Measurements from ENCODE around the gene PKNOX2.

Gene PKNOX2

DNA sequence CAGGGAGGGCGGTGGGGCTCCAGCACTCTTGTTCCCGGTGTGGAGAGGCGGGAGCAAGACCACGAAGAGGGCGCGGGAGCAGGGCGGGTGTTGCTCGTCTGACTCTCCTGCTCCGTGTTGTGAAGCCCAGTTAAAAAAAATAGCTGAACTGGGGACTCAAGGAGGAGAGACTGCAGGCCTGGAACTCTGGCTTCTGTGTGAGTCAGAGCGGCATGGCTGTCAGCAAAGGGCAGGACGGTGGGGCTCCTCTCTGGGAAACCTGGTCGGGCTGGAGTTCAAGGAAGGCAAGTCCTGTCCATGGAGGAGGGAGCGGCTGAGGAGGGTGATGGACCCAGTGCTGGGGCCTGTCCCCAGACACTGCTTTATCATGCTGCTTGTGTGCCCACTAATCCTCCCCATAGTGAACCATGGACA lies 179.2 kb downstream of the PKNOX2 start:
- DNase-seq = peak; percentile 58

- DNase-seq = peak; percentile 12
Observed at GRCh38 chr11:125344846-125345420, 180.4 kb downstream of the PKNOX2 start.

- peak; percentile 77 for DNase-seq
Observed at GRCh38 chr11:125345421-125346178, 181.0 kb downstream of the PKNOX2 start.

- no peak for DNase-seq
Observed at GRCh38 chr11:125346179-125346530, 181.6 kb downstream of the PKNOX2 start.

- DNase-seq = peak; percentile 53
Observed at GRCh38 chr11:125346565-125347260, 182.2 kb downstream of the PKNOX2 start.

- DNase-seq = no peak
Observed at GRCh38 chr11:125347261-125347585, 182.7 kb downstream of the PKNOX2 start.

- DNase-seq = peak; percentile 62
Observed at GRCh38 chr11:125348141-125348651, 183.6 kb downstream of the PKNOX2 start.

DNA sequence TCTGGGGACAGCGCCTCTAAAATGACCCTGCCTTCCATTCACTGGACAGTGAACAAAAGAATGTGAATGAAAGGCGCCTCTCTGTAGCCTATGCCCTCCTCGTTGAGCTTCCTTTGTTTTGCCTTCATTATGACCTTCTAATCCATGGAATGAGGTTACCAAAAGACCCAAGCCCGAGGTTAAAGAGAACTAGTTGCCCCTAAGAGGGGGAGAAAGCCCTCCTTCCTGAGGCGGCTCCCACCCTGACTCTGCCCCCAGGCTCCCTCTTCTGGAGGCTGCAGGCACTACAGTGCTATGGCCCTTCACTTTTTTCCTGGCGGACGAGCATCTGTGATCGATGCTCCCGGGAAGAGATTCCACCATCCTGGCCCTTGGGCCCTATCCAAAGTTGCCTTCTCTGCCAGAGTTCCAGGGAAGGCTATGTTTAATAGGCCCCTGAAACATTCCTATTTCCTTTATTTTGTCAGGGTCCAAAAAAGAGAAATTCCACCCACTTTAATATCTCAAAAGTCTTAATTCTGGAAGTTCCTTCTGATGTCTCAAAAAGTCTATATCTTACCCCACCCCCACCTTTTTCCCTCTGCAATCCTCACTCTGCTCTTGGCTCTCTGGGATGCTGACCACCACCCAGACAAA lies 184.2 kb downstream of the PKNOX2 start:
- peak; percentile 79 for DNase-seq

GRCh38 chr11:125350206-125351032 lies 185.9 kb downstream of the PKNOX2 start:
- DNase-seq = no peak

DNA sequence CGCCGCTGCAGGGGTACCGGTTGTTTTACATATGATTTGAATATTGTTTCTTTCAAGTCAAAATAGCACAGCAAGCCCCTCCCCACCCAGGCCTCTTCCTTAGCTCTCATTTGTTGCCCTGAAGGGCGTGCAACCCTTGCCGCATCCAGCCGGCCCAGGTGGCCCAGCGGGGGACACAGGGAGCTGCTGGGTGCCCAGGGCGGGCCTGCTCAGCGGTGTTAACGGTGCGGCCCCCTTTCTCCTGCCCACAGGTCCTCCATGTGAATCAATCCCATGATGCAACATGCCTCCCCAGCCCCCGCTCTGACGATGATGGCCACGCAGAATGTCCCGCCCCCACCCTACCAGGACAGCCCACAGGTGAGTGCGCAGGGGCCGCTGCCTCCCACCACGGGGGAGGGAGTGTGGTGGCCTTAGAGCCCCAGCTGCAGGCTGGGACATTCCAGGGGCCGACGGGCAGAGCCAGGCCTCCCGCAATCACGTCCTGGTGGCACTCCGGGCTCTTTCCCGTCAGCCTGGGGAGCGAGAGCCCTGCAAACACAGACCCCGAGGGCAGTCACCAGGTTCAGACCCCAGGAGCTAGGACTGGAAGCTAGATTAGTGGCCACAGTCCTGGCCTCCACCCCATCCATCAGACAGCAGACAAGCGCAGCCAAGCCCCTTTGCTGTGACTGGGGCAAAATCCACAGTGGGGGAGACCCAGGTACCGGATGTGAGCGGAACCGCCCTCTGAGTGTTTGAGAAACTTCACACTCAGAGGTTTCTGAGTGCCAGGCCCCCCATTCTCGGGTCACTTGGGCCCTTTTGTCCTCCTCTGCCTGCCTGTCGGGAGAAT lies 186.7 kb downstream of the PKNOX2 start:
- no peak for DNase-seq

DNA sequence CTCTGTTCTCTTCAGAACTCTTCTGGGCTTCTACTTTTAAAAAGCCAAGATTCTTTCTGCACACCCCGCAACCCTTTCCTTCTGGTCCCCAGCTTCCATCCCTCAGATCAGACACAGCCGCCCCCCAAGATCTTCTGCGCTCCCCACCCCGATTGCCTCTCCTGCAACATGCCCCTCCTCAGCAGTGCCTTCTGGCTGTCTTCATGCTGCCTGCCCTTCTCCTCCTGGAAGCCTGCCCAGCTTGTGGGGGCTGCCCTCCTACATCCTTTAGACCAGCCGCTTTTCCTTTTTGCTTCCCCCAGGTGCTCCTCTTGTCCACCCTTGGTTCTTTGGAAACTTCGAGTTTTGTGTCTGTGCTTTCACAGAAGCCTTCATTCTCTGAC lies 187.3 kb downstream of the PKNOX2 start:
- DNase-seq = no peak

DNA sequence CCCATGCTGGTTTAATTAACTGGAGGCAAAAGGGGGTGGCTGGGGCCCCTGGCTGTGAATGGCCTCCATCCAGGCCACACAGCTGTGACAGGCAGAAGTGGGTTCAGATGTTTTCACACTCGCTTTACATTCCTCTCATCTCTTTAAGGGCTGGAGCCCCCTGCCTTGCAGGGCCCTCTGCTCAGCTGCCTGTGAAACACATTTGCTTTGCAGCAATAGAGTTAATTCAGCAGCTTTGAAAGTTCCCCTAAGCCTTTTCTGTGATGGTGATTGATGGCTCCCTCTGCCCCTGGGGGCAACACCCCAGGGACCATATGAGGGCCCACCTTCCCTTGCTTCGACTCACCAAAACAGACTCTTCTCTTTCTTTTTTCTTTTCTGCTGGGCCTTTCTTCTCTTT lies 192.2 kb downstream of the PKNOX2 start:
- DNase-seq = no peak

DNA sequence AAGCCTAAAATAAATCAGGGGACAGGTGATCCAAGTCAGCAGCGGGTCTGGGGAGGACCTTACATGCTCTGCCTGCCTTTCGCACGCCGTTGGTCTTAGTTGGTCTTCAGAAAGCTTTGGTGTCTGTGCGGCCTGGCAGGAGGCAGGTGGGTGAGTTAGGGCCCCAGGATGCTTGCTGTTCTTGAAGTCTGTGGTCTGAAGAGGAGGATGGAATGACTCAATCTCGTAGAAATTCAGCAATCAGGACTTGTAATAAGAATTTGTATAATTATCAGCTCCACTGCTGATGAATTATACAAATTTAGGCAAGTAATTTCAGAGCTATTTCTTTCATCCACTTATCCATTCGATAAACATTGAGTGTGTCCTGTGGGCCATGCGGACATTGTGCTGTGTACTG lies 193.0 kb downstream of the PKNOX2 start:
- DNase-seq = no peak

DNA sequence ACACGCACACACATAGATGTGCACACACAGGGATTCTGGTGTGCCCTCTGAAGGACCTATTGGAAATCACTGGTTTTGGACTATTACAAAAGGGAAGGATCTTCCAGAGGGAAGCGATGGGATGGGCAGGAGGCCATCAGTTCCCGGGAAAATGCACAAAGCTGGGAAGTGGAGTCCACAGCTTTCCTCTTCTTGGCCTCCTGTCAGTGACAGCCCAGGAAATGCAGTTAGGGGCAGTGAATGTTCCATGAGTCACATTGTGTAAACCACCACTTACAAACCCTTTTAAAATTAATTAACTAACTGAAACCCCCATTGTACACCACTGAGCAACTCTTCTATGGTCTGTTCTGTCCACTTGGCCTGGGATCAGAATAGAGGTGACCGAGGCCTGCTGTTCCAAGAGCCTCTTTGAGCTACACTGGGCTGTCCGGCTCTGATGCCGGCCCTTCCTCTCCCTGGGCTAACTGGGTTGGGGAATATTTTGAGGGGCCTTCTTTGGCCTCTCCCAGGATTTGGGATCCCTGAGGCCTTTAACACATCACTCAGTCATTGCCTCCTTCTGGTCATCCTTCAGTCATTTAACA lies 193.8 kb downstream of the PKNOX2 start:
- DNase-seq = no peak

DNA sequence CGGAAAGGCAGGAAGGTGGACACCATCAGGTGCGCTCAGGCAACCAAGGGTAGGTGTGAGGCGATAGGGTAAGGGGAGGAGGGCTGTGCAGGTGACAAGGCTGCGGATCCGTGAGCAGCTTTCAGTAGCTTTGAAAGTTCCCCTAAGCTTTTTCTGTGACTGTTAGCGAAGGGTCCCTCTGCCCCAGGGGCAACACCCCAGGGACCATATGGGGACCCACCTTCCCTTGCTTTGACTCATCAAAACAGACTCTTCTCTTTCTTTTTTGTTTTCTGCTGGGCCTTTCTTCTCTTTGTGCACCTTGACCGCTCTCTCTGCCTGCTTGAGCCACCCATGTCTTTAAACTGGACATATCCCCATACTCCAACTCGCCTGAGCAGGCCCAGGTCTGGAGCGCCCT lies 194.6 kb downstream of the PKNOX2 start:
- DNase-seq = no peak

- DNase-seq = no peak
Observed at GRCh38 chr11:125360066-125360465, 195.5 kb downstream of the PKNOX2 start.

GRCh38 chr11:125364121-125364826 lies 199.7 kb downstream of the PKNOX2 start:
- no peak for DNase-seq

- DNase-seq = no peak
Observed at GRCh38 chr11:125365196-125365931, 200.8 kb downstream of the PKNOX2 start.

DNA sequence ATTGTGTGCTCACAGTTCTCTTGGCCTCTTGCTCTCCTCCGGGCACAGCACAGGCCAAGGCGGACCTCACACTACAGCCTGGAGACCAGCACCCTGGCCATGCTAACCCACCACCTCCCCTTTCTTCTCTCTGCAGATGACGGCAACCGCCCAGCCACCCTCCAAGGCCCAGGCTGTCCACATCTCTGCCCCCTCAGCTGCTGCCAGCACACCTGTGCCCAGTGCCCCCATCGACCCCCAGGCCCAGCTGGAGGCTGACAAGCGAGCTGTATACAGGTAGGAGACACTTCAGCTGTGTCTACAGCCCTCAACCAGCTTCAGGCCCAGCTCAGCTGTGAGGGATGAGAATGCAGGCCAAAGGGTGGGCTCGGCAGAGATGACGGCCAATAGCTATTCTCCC lies 203.2 kb downstream of the PKNOX2 start:
- DNase-seq = no peak

DNA sequence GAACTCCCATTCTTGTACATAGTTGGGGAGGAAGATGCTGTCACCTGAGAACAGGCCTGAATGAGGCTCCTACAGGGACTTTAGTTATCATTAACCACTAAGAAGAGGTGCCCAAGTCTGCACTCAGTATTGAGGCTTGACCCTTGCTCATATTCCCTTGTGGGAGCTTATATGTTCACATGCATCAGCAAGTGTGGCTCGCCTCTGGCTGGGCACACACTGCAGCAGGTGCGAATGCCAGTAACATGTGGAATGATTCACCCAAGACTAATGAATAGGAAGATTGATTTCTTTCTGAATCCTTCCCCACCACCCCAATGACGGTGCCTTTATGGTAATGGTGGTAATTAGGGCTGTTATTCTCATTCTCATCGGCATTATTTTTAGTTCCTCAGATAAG lies 204.2 kb downstream of the PKNOX2 start:
- DNase-seq = no peak
